ENCODE results near the gene ZNF471.
A peak's percentile ranks its signal among the peaks of the same experiment; 100 is the strongest.

ZNF471 gene

GRCh38 chr19:56507446-56508289, at the start of gene ZNF471:
Gene ZNF471, plus strand, starts transcription at chr19:56507855. Its CDS starts 3,717 bp downstream, at chr19:56511572.
- peak; percentile 84 for DNase-seq

GRCh38 chr19:56474308-56474707, 33.3 kb upstream of the ZNF471 start:
- no peak for DNase-seq

GRCh38 chr19:56476093-56476492, 31.6 kb upstream of the ZNF471 start:
- no peak for DNase-seq

- no peak for DNase-seq
Observed at GRCh38 chr19:56476651-56477428, 30.8 kb upstream of the ZNF471 start, which contains the start of gene ZNF667. Gene ZNF667, minus strand, starts transcription at chr19:56477345. Its CDS starts 14,975 bp downstream, at chr19:56462370.

GRCh38 chr19:56477429-56478338, 30.0 kb upstream of the ZNF471 start:
- no peak for DNase-seq

- DNase-seq = no peak
Observed at GRCh38 chr19:56491399-56491798, 16.3 kb upstream of the ZNF471 start.

GRCh38 chr19:56504581-56504980, 3.1 kb upstream of the ZNF471 start:
- no peak for DNase-seq

- DNase-seq = no peak
Observed at GRCh38 chr19:56508290-56508778, 679 bp downstream of the ZNF471 start.

GRCh38 chr19:56525214-56525860, 17.7 kb downstream of the ZNF471 start:
- no peak for DNase-seq

- DNase-seq = no peak
Observed at GRCh38 chr19:56537442-56537841, 29.8 kb downstream of the ZNF471 start.

GRCh38 chr19:56538254-56538760, 30.7 kb downstream of the ZNF471 start:
- DNase-seq = peak; percentile 82

GRCh38 chr19:56538761-56539263, 31.2 kb downstream of the ZNF471 start, which contains the start of gene ZFP28:
Gene ZFP28, plus strand, starts transcription at chr19:56538948. Its CDS starts 71 bp downstream, at chr19:56539019.
- peak; percentile 67 for DNase-seq

- DNase-seq = no peak
Observed at GRCh38 chr19:56543776-56544175, 36.1 kb downstream of the ZNF471 start.

- DNase-seq = no peak
Observed at GRCh38 chr19:56547535-56547934, 39.9 kb downstream of the ZNF471 start.

- no peak for DNase-seq
Observed at GRCh38 chr19:56554272-56554869, 46.7 kb downstream of the ZNF471 start.

- DNase-seq = no peak
Observed at GRCh38 chr19:56562766-56563165, 55.1 kb downstream of the ZNF471 start.

GRCh38 chr19:56566904-56567273, 59.2 kb downstream of the ZNF471 start:
- no peak for DNase-seq

GRCh38 chr19:56567274-56568120, 59.8 kb downstream of the ZNF471 start, which contains the start of gene ZNF470:
Gene ZNF470, plus strand, starts transcription at chr19:56567468. Its CDS starts 2,844 bp downstream, at chr19:56570312.
- DNase-seq = peak; percentile 51

GRCh38 chr19:56572589-56572988, 64.9 kb downstream of the ZNF471 start:
- no peak for DNase-seq

GRCh38 chr19:56573914-56574313, 66.3 kb downstream of the ZNF471 start:
- DNase-seq = no peak

All from NCI-H1105 treated with DMSO at 0.1 percent for 48 hours (cell line).